Middle frontal gyrus (tissue), 1 donor: ENCODE measurements around the gene RBPJ.

Source experiments
- DNase-seq: peaks from one replicate; pipeline ENCODE4 v3.0.0-alpha.2; 2015; ENCODE audit warnings: low spot score; ENCODE audit errors: extremely low spot score

Gene RBPJ

GRCh38 chr4:26418107-26418506, 97.3 kb downstream of the RBPJ start:
- DNase-seq = no peak

- no peak for DNase-seq
Observed at GRCh38 chr4:26418850-26419249, 98.0 kb downstream of the RBPJ start.

- DNase-seq = no peak
Observed at GRCh38 chr4:26420438-26420837, 99.6 kb downstream of the RBPJ start.

- no peak for DNase-seq
Observed at GRCh38 chr4:26420913-26421312, 100.1 kb downstream of the RBPJ start.

GRCh38 chr4:26424153-26424552, 103.3 kb downstream of the RBPJ start:
- no peak for DNase-seq

GRCh38 chr4:26424838-26425237, 104.0 kb downstream of the RBPJ start:
- no peak for DNase-seq

- no peak for DNase-seq
Observed at GRCh38 chr4:26425953-26426352, 105.1 kb downstream of the RBPJ start.

- DNase-seq = no peak
Observed at GRCh38 chr4:26426892-26427291, 106.1 kb downstream of the RBPJ start.

- no peak for DNase-seq
Observed at GRCh38 chr4:26429910-26430309, 109.1 kb downstream of the RBPJ start.

GRCh38 chr4:26431461-26432180, 110.8 kb downstream of the RBPJ start:
- DNase-seq = no peak

- DNase-seq = no peak
Observed at GRCh38 chr4:26432419-26432818, 111.6 kb downstream of the RBPJ start.

GRCh38 chr4:26433556-26433955, 112.7 kb downstream of the RBPJ start:
- DNase-seq = no peak

GRCh38 chr4:26434030-26434639, 113.3 kb downstream of the RBPJ start:
- DNase-seq = no peak

GRCh38 chr4:26441102-26441501, 120.3 kb downstream of the RBPJ start:
- DNase-seq = no peak

GRCh38 chr4:26441771-26442170, 121.0 kb downstream of the RBPJ start:
- DNase-seq = no peak

GRCh38 chr4:26447378-26447777, 126.6 kb downstream of the RBPJ start:
- no peak for DNase-seq

- no peak for DNase-seq
Observed at GRCh38 chr4:26450418-26450817, 129.6 kb downstream of the RBPJ start.

- no peak for DNase-seq
Observed at GRCh38 chr4:26451597-26451996, 130.8 kb downstream of the RBPJ start.

- DNase-seq = no peak
Observed at GRCh38 chr4:26452565-26453531, 132.0 kb downstream of the RBPJ start.

GRCh38 chr4:26454961-26455360, 134.1 kb downstream of the RBPJ start:
- no peak for DNase-seq

GRCh38 chr4:26455571-26455970, 134.8 kb downstream of the RBPJ start:
- no peak for DNase-seq

GRCh38 chr4:26457412-26457811, 136.6 kb downstream of the RBPJ start:
- DNase-seq = no peak
